Ovary (tissue), 9 donors: Measurements from ENCODE around the gene HERPUD2. TPM values are rescaled to one million over a fixed set of nuclear protein-coding genes. Genes with fewer than 3 reads are reported as not detected.
A peak's percentile ranks its signal among the peaks of the same experiment; 100 is the strongest.
"Not testable (repeated sequence)": the region's sequence is repeated elsewhere in the genome, so short reads cannot be mapped to it uniquely, and the experiment has no call there.

Experiments
- DNase-seq, 5 donors: peaks; one replicate each; pipeline ENCODE4 v3.0.0-alpha.2; 2019 to 2020
- H3K27ac ChIP-seq, 2 donors: fragments of 200-600 bp; one replicate each; pipeline versions ENCODE4 v1.5.1 to v1.8.0; 2019 to 2022
- H3K27me3 ChIP-seq: fragments of 200-600 bp; one replicate; pipeline ENCODE4 v1.8.0; 2022
- H3K36me3 ChIP-seq: fragments of 200-600 bp; sonication (generic); one replicate; pipeline ENCODE4 v1.5.1; 2019
- H3K4me1 ChIP-seq: one replicate; pipeline ENCODE4 v1.8.1; 2013; ENCODE audit warnings: mild to moderate bottlenecking, moderate library complexity; ENCODE audit not compliant: insufficient read depth
- H3K4me3 ChIP-seq: fragments of 200-600 bp; sonication (generic); one replicate; pipeline ENCODE4 v1.5.1; 2017
- H3K9me3 ChIP-seq, 2 donors: fragments of 200-600 bp in 1 of 2; sonication (generic) in 1 of 2; one replicate each; pipeline versions ENCODE4 v1.5.1 to v1.8.1; 2013 to 2019; ENCODE audit warnings: mild to moderate bottlenecking in 1 of 2, moderate library complexity in 1 of 2
- EP300 ChIP-seq: sonication (generic); formaldehyde crosslinking; IDR thresholded peaks from one replicate; pipeline ENCODE4 v1.6.1; 2017; ENCODE audit warnings: antibody characterized with exemption
- POLR2A ChIP-seq: fragments of 450-650 bp; IDR thresholded peaks from one replicate; pipeline ENCODE4 v1.6.1; 2017; ENCODE audit warnings: antibody characterized with exemption, mild to moderate bottlenecking, moderate library complexity
- WGBS, 3 donors: extraction: QIAGEN DNeasy Blood & Tissue Kit in 1 of 3; methylation state at CpG; one replicate each; pipeline versions ENCODE4 v1.1.5 to v1.1.7; 2013 to 2017; 5-methylcytosine and 5-hydroxymethylcytosine counted together
- intact Hi-C, 4 donors: fragments of 100-400 bp; cut with DNase I; formaldehyde crosslinking; loops; one replicate each; pipeline versions ENCODE4 v1.11.0 to v1.15.1; 2022 to 2023
- polyA plus RNA-seq, 2 donors: library from polyadenylated mRNA; stranded (reverse); fragments of 200-250 nt in 1 of 2; fragments of 350-450 nt in 1 of 2; fragmentation: Illumina TruSeq in 1 of 2; extraction: RNeasy Lipid Tissue Mini Kit (QIAGEN cat#74804) in 1 of 2; gene quantifications; one replicate each; pipeline ENCODE4 v1.2.3, GENCODE V29; 2013 to 2014
- total RNA-seq, 7 donors: library from RNA; depleted of rRNA in 2 of 7; stranded (reverse); fragments of >200 nt in 2 of 7; fragmentation: NEBNext Ultra II Directional in 3 of 7; extraction: Animal tissue kit (Norgen Biotek cat#: 25700) in 3 of 7; gene quantifications; one replicate each; pipeline versions ENCODE4 v1.1.0 to v1.2.4, GENCODE V29; 2016 to 2023
- TF ChIP-seq, protein P1 (sequence below), 3 donors: fragments of 450-650 bp in 2 of 3; fragments of 200-600 bp in 1 of 3; IDR thresholded peaks; one replicate each; pipeline versions ENCODE4 v1.5.1 to v1.8.0; 2016 to 2022; ENCODE audit warnings: antibody characterized with exemption in 3 of 3, mild to moderate bottlenecking in 1 of 3
- donor health status: DM: no; HTN: no; CAD: no; lungs with moderate emphysema.
- donor health status: DM: no; HTN: no; CAD: no.
- donor health status: Bipolar disorder and iron deficiency.
- donor health status: DM: yes; HTN: yes; CAD: no.
- donor health status: DM: no; HTN: no; CAD: no.
- donor health status: DM: yes; HTN: yes; CAD: no.

HERPUD2 gene
- total and polyA plus RNA-seq, 9 donors = 31.9 to 39.9 (median 38.7) TPM

DNA sequence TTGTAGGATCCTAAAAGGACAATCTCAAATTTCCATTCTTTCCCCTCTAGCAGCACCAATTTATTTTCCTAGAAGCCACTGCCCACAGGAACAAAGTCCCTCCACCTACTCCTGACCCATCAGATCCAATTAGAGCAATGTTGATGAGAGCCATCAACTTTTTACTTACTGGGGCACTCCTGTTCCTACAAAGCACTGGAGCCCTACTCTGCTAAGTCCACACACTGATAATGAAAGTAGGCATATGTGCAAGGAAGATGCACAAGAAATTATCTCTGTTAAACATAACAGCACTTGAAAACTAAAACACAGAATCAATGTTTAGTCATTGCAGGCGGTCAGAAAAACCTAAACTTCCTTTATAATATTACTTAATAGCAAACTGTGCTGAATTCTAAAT lies 3.6 kb downstream of the HERPUD2 start:
- intact Hi-C loops = no loop called here
- Histone ChIP-seq H3K4me3 (peak overlapping the region; percentile 98), H3K9me3 (no peaks in the 10 kb centered on the region), H3K36me3 (no peaks in the 10 kb centered on the region), H3K4me1 (peaks cover 17% of the 10 kb centered on the region), H3K27me3 (no peaks in the 10 kb centered on the region), H3K27ac (no peak overlapping the region)
- 16 to 34% (median 27%) methylated on average over 1 of the region's 1 CpG for WGBS, 3 donors
- DNase-seq = no peak
- TF ChIP-seq, protein P1, sequence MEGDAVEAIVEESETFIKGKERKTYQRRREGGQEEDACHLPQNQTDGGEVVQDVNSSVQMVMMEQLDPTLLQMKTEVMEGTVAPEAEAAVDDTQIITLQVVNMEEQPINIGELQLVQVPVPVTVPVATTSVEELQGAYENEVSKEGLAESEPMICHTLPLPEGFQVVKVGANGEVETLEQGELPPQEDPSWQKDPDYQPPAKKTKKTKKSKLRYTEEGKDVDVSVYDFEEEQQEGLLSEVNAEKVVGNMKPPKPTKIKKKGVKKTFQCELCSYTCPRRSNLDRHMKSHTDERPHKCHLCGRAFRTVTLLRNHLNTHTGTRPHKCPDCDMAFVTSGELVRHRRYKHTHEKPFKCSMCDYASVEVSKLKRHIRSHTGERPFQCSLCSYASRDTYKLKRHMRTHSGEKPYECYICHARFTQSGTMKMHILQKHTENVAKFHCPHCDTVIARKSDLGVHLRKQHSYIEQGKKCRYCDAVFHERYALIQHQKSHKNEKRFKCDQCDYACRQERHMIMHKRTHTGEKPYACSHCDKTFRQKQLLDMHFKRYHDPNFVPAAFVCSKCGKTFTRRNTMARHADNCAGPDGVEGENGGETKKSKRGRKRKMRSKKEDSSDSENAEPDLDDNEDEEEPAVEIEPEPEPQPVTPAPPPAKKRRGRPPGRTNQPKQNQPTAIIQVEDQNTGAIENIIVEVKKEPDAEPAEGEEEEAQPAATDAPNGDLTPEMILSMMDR (IDR thresholded peaks at IDR 0.05) = no peak

DNA sequence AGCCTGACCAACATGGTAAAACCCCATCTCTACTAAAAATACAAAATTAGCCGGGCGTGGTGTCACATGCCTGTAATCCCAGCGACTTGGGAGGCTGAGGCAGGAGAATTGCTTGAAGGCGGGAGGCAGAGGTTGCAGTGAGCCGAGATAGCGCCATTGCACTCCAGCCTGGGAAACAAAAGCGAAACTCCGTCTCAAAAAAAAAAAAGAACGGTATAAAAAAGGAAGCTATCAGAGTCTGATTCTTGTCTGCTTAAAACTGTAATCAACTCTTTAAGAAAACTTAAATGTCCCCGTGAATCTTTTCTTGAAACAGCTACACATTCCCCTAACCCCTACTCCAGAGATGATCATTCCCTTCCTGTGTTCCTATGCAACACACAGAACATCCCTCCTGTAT lies 4.3 kb downstream of the HERPUD2 start:
- H3K9me3 ChIP-seq, DNase-seq, intact Hi-C loops, H3K27ac ChIP-seq, H3K27me3 ChIP-seq, H3K36me3 ChIP-seq: not testable (repeated sequence)
- Histone ChIP-seq H3K4me1 (peaks cover 13% of the 10 kb centered on the region), H3K4me3 (peak overlapping the region; percentile 98)
- WGBS, 3 donors = 91 to 97% (median 96%) methylated on average over 10 of the region's 10 CpGs

DNA sequence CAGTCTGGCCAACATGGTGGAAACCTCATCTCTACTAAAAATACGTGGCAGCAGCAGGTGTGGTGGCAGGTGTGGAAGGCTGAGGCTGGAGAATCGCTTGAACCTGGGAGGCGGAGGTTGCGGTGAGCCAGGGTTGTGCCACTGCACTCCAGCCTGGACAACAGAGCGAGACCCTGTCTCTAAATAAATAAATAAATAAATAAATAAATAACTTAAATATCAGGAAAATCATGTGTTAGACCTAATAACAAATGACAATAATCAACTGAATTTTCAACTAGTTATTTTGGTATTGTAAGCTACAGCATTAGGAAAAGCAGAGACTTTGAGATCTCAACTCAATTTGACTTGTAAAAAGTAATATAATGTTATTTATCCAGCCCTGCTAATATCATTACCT lies 9.2 kb downstream of the HERPUD2 start:
- Histone ChIP-seq H3K4me3 (no peak overlapping the region), H3K36me3 (no peaks in the 10 kb centered on the region), H3K27ac (no peak overlapping the region), H3K27me3 (no peaks in the 10 kb centered on the region), H3K9me3 (no peaks in the 10 kb centered on the region), H3K4me1 (peaks cover 5% of the 10 kb centered on the region)
- TF ChIP-seq POLR2A = no peak
- TF ChIP-seq, protein P1 (IDR thresholded peaks at IDR 0.05) = no peak
- no peak for TF ChIP-seq EP300
- DNase-seq = no peak
- 95 to 98% (median 98%) methylated on average over 5 of the region's 5 CpGs for WGBS, 3 donors
- intact Hi-C loops = no loop called here

DNA sequence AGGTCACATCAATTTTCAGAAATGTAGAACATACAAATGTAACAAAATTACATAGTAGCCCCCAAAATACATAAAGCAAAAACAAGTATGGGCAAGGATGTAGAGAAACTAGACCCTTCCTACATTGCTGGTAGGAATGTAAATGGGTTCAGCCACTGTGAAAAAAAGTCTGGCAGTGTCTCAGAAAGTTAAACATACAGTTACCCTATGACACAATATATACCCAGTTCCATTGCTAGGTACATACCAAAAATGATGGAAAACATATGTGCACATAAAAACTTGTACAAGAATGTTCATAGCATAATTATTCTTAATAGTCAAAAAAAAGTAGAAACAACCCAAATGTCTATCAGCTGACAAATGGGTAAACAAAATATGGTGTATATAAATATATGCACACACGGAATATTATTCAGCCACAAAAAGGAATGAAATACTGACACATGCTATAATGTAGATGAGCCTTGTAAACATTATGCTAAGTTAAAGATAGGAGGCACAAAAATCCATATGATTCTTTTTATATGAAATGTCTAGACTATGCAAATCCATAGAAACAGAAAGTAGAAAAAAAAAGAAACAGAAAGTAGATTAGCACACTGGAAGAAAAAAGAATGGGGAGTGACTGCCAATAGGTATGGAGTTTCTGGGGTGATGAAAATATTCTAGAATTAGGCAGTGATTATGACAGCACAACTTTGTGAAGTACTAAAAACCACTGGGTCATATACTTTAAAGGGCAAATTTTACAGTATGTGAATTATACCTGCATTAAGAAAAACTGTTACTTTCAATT lies 13.5 kb downstream of the HERPUD2 start:
- no peaks in the 10 kb centered on the region for H3K9me3 ChIP-seq
- TF ChIP-seq, protein P1 (IDR thresholded peaks at IDR 0.05) = no peak
- TF ChIP-seq EP300 (no peak), POLR2A (no peak)

DNA sequence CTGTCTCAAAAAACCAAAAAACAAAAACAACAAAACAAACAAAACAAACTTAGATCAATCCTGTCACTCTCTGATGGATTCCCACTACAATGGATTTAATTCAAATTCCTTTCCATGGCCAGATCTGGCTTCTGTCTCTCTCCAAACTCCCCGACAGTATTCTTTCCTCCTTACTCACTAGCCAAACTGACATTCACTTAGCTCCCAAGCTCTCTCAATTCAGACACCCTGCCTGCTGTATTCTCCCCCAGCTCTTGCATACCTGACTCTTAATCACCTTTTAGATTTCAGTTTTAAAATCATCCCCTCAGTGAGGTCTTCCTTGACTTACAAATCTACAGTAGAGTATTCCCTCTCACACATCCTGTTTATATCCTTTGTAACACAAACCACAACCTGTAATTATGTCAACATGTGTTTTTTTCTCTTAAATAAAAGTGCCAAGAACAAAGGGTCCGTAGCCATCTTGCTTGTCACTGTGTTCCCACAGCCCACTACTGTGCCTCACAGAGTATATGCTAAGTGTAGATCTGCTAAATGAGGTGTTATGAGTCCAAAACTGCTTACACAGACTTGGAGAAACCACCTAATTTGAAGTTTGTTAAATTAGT lies 14.4 kb downstream of the HERPUD2 start:
- peaks cover 6% of the 10 kb centered on the region for H3K4me1 ChIP-seq
- no peak for TF ChIP-seq POLR2A
- no peak for TF ChIP-seq EP300
- TF ChIP-seq, protein P1 (IDR thresholded peaks at IDR 0.05) = no peak
- H3K27ac ChIP-seq = no peak overlapping the region
- DNase-seq = no peak
- H3K9me3 ChIP-seq = no peaks in the 10 kb centered on the region
- intact Hi-C loops = no loop called here
- H3K36me3 ChIP-seq = no peaks in the 10 kb centered on the region
- H3K27me3 ChIP-seq = no peaks in the 10 kb centered on the region
- 81 to 83% (median 83%) methylated on average over 2 of the region's 2 CpGs for WGBS, 3 donors
- H3K4me3 ChIP-seq = no peak overlapping the region

More for the DNA sequence above, 13.5 kb downstream of the HERPUD2 start:
- H3K36me3 ChIP-seq = no peaks in the 10 kb centered on the region
- H3K4me1 ChIP-seq = peaks cover 4% of the 10 kb centered on the region
- no peaks in the 10 kb centered on the region for H3K27me3 ChIP-seq
- WGBS, 3 donors = 92 to 98% (median 97%) methylated on average over 1 of the region's 1 CpG
- H3K27ac ChIP-seq = no peak overlapping the region
- intact Hi-C loops = no loop called here
- H3K4me3 ChIP-seq = no peak overlapping the region
- no peak for DNase-seq
